Common myeloid progenitor, CD34-positive (primary cell): ENCODE data around the gene GINM1.
A peak's percentile ranks its signal among the peaks of the same experiment; 100 is the strongest.

Experiments
- CTCF ChIA-PET: fragments of 350-600 bp; sonication (Branson Sonifier 250); formaldehyde crosslinking; loops from one replicate; lab custom pipeline; 2021; ENCODE audit warnings: antibody characterized with exemption; lab: Charles Lee
- POLR2A ChIA-PET: fragments of 350-600 bp; sonication (Branson Sonifier 250); formaldehyde crosslinking; loops from one replicate; lab custom pipeline; 2021; ENCODE audit warnings: antibody characterized with exemption; lab: Charles Lee
- DNase-seq, 3 donors: peaks; one replicate each; pipeline versions ENCODE4 v3.0.0 to v3.0.0-alpha.2; 2013
- H3K27ac ChIP-seq, 2 experiments: 1 replicate in 1 of 2; 2 replicates in 1 of 2; pipeline ENCODE4 v1.7.0; 2013; ENCODE audit warnings: inconsistent platforms in 2 of 2, low read length in 2 of 2, mild to moderate bottlenecking in 2 of 2, low read depth in 1 of 2, moderate library complexity in 1 of 2; ENCODE audit not compliant: severe bottlenecking in 2 of 2, insufficient read depth in 1 of 2, poor library complexity in 1 of 2
- H3K27me3 ChIP-seq, 5 experiments: replicated peaks in 2 of 5; 1 replicate in 3 of 5; 2 replicates in 2 of 5; pipeline versions ENCODE4 v1.6.1 to v1.7.0; 2013; ENCODE audit warnings: low read length in 4 of 5, mild to moderate bottlenecking in 2 of 5, moderate library complexity in 2 of 5, inconsistent platforms in 1 of 5; ENCODE audit not compliant: insufficient read depth in 5 of 5, control insufficient read depth in 4 of 5
- H3K36me3 ChIP-seq, 4 experiments: 1 replicate in 2 of 4; 2 replicates in 2 of 4; pipeline versions ENCODE4 v1.6.1 to v1.7.0; 2013; ENCODE audit warnings: low read length in 3 of 4, control low read depth in 1 of 4, mild to moderate bottlenecking in 1 of 4; ENCODE audit not compliant: control insufficient read depth in 4 of 4, insufficient read depth in 4 of 4
- H3K4me1 ChIP-seq, 4 experiments: 1 replicate in 3 of 4; 2 replicates in 1 of 4; pipeline versions ENCODE4 v1.6.1 to v1.7.1; 2013; ENCODE audit warnings: low read length in 3 of 4, mild to moderate bottlenecking in 3 of 4, control low read depth in 1 of 4, inconsistent platforms in 1 of 4, moderate library complexity in 1 of 4; ENCODE audit not compliant: control insufficient read depth in 4 of 4, insufficient read depth in 4 of 4; ENCODE audit errors: control extremely low read depth in 1 of 4
- H3K4me3 ChIP-seq, 7 experiments: 1 replicate in 4 of 7; 2 replicates in 3 of 7; pipeline versions ENCODE4 v1.5.1 to v1.7.0; 2013; ENCODE audit warnings: mild to moderate bottlenecking in 7 of 7, low read length in 6 of 7, moderate library complexity in 6 of 7, inconsistent platforms in 2 of 7, low read depth in 2 of 7, control low read depth in 1 of 7; ENCODE audit not compliant: insufficient read depth in 4 of 7, control insufficient read depth in 1 of 7; ENCODE audit errors: extremely low read depth in 1 of 7
- H3K9me3 ChIP-seq, 5 experiments: 1 replicate in 4 of 5; 2 replicates in 1 of 5; pipeline versions ENCODE4 v1.6.1 to v1.7.1; 2013; ENCODE audit warnings: low read length in 4 of 5, mild to moderate bottlenecking in 2 of 5, inconsistent platforms in 1 of 5, low read depth in 1 of 5, moderate library complexity in 1 of 5; ENCODE audit not compliant: control insufficient read depth in 4 of 5, insufficient read depth in 2 of 5; ENCODE audit errors: control extremely low read depth in 1 of 5
- WGBS: methylation state at CpG from one replicate; pipeline ENCODE4 v1.1.5; 2013; ENCODE audit not compliant: insufficient coverage; 5-methylcytosine and 5-hydroxymethylcytosine counted together

Gene GINM1

DNA sequence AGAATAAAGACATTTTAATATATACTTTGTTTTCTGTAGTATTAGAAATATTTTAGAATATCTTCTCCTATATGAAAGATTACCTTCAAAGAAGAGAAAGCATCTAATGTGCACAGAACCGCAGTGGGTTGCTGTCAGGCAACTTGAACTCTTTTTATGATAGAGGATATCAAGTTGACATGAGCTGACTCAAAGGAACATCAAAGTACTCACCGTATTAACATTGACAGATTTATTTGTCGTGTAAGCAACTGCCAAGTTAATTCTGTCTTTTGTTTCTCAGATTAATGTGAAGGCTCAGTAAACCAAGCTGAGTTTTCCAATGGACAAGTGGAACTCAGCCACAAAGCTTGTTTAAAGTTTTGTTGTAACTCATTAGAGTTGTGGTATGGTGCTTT lies 2.2 kb upstream of the GINM1 start:
- DNase-seq = no peak
- no peaks in the 10 kb centered on the region for H3K9me3 ChIP-seq
- H3K4me3 ChIP-seq = no peak overlapping the region
- H3K36me3 ChIP-seq = no peaks in the 10 kb centered on the region
- peaks cover 0 to under 1% (median 0%) of the 10 kb centered on the region in 5 experiments for H3K27me3 ChIP-seq
- H3K27ac ChIP-seq = no peak overlapping the region
- WGBS = 100% methylated on average over 3 of the region's 3 CpGs
- peaks cover 5 to 16% (median 8%) of the 10 kb centered on the region in 4 experiments for H3K4me1 ChIP-seq
- ChIA-PET CTCF (interaction anchor here (0.6 to 6.4 kb wide), 4 partner anchors 13 to 507 kb away, joined by 3 to 92 read pairs (median 4); partner anchors contain the start of gene PPIL4), POLR2A (interaction anchor here (1.5 kb wide), 1 partner anchor 18 kb away, joined by 4 read pairs; the partner anchor contains the start of gene PPIL4)

DNA sequence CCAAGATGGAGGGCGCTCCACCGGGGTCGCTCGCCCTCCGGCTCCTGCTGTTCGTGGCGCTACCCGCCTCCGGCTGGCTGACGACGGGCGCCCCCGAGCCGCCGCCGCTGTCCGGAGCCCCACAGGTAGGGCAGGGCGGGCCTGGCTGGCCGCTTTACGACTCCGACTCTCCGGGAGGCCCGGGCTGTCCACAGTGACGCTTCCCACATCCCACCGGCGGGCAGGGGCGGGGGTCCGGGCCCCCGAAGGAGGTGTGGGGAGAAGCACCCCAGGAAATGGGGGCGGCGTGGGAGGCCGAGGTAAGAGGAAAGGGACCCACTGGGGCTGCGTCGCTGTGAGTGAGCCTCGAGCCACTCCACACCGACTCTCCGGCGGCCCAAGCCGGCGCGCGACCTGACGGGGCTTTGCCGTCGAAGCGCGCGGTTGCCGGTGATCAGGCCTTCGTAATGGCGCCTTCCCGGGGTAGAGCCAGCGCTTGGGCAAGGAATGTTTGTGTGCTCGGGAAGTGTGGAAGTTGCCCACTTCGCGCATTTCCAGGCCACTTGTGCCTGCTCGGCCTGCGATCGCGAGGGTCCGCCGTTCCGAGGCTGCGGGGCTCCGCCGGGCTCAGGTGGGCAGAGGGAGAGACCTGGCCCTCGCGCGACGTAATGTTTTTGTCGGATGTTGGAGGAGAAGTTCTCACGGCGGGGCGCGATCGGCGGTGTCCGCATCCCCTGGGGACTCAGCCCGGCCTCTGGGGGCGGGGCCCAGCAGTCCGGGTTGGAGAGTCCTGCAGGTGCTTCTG lies 427 bp downstream of the GINM1 start:
- CTCF ChIA-PET = interaction anchor here (6.4 kb wide), 1 partner anchor 18 kb away, joined by 92 read pairs; the partner anchor contains the start of gene PPIL4
- H3K4me3 ChIP-seq = peak overlapping the region; percentile 87 to 98 (median 91)
- no peaks in the 10 kb centered on the region for H3K9me3 ChIP-seq
- no peaks in the 10 kb centered on the region for H3K27me3 ChIP-seq
- under 1% methylated on average over 73 of the region's 81 CpGs for WGBS
- H3K27ac ChIP-seq = peak overlapping the region; percentile 40 to 84
- DNase-seq = peak; percentile 24 to 74 (median 65)
- POLR2A ChIA-PET = no interaction called here
- H3K36me3 ChIP-seq = no peaks in the 10 kb centered on the region
- H3K4me1 ChIP-seq = peaks cover 5 to 16% (median 8%) of the 10 kb centered on the region in 4 experiments

DNA sequence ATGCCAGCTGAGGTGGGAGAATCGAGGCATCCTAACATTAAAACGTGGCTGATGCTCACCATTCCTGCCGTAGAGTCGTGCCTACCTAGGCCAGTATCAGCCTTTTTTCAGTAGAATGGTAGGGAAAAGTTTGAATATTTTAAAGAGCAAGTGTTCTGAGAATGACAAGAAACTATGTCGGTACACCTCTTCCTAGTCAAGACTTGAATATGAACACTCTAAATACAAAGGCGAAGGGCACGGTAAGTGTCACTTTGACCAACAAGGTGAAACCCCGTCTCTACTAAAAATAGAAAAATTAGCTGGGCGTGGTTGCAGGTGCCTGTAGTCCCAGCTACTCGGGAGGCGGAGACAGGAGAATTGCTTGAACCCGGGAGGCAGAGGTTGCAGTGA lies 1.0 kb downstream of the GINM1 start:
- WGBS = 47% methylated on average over 12 of the region's 12 CpGs
- Histone ChIP-seq H3K27ac (peak overlapping the region in 1 of 2 experiments; percentile 84), H3K9me3 (no peaks in the 10 kb centered on the region), H3K4me3 (peak overlapping the region; percentile 87 to 98 (median 91)), H3K27me3 (no peaks in the 10 kb centered on the region), H3K36me3 (no peaks in the 10 kb centered on the region), H3K4me1 (peaks cover 5 to 16% (median 8%) of the 10 kb centered on the region in 4 experiments)
- no peak for DNase-seq
- ChIA-PET POLR2A (no interaction called here), CTCF (no interaction called here)

DNA sequence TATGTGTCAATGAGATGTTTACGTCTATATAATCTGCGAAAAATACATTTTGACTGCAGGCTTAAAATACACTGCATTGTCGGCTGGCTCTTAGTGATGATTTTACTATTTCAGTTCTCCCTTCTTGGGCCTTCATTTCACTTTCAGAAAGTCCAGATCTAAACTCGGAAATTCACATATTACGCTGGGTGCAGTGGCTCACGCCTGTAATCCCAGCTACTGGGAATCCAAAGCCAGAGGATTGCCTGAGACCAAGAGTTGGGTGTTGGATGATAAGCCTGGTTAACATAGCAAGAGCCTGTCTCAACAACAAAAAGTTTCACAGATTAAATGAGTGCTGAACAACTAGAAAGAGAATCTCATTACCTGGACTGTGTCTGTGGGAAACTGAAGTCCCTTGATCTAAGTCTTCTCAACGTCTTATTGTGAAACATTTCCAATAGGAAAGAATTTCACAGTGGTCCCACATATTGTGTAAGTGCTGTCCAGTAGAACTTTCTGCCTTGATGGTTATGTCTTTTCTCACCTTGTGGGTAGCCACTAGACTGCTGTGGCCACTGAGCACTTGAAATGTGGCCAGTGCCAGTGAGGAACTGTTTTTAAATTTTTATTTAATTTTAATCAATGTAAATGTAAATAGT lies 1.9 kb downstream of the GINM1 start:
- Histone ChIP-seq H3K4me3 (no peak overlapping the region), H3K4me1 (peaks cover 5 to 16% (median 8%) of the 10 kb centered on the region in 4 experiments), H3K9me3 (no peaks in the 10 kb centered on the region), H3K27me3 (no peaks in the 10 kb centered on the region), H3K36me3 (peaks cover 0 to under 1% (median 0%) of the 10 kb centered on the region in 4 experiments), H3K27ac (no peak overlapping the region)
- 99% methylated on average over 7 of the region's 7 CpGs for WGBS
- DNase-seq = no peak
- CTCF ChIA-PET = interaction anchor here (0.7 kb wide), 1 partner anchor 25 kb away, joined by 3 read pairs; no protein-coding TSS in a partner anchor
- POLR2A ChIA-PET = no interaction called here

DNA sequence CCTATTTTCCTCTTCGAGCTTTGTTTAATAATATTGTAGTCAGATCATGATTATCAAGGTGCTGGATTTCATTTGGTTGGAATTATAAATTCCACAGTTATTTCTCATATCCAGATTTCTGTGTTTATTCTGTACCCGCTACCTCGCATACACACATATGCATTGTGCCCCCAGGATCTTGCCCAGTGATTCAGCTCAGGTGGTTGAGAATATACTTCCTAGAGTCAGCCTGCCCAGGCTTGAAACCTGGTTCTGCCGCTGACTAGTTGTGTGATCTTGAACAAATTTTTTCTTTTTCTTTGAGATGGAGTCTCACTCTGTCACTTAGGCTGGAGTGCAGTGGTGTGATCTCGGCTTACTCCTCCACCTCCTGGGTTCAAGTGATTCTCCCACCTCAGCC lies 14.7 kb downstream of the GINM1 start:
- no peak overlapping the region for H3K27ac ChIP-seq
- 100% methylated on average over 3 of the region's 5 CpGs for WGBS
- ChIA-PET CTCF (interaction anchor here (1.3 kb wide), 1 partner anchor 11 kb away, joined by 4 read pairs; no protein-coding TSS in a partner anchor), POLR2A (no interaction called here)
- H3K9me3 ChIP-seq = no peaks in the 10 kb centered on the region
- H3K4me3 ChIP-seq = no peak overlapping the region
- H3K27me3 ChIP-seq = no peaks in the 10 kb centered on the region
- peaks cover 18 to 57% (median 27%) of the 10 kb centered on the region in 4 experiments for H3K36me3 ChIP-seq
- no peak for DNase-seq
- no peaks in the 10 kb centered on the region for H3K4me1 ChIP-seq

DNA sequence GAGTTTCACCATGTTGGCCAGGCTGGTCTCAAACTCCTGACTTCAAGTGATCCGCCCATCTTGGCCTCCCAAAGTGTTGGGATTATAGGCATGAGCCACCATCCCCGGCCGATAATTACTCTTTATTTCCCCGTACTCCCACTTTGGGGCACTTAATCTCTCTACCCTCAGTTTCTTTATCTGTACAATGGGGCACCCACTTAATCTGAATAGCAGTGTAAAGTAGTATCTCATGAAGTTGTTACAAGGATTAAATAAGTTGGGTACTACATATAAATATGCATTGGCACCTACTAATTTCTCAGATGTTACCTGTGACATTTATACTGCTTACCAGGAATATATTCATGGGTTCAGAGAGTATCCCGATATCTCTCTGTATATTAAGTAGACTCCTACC lies 15.2 kb downstream of the GINM1 start:
- ChIA-PET CTCF (no interaction called here), POLR2A (no interaction called here)
- Histone ChIP-seq H3K4me1 (no peaks in the 10 kb centered on the region), H3K4me3 (no peak overlapping the region), H3K36me3 (peaks cover 17 to 58% (median 31%) of the 10 kb centered on the region in 4 experiments), H3K9me3 (no peaks in the 10 kb centered on the region), H3K27me3 (no peaks in the 10 kb centered on the region), H3K27ac (no peak overlapping the region)
- 96% methylated on average over 3 of the region's 5 CpGs for WGBS
- DNase-seq = no peak
